ENCODE data around the gene BORCS5.

The BORCS5 gene

DNA sequence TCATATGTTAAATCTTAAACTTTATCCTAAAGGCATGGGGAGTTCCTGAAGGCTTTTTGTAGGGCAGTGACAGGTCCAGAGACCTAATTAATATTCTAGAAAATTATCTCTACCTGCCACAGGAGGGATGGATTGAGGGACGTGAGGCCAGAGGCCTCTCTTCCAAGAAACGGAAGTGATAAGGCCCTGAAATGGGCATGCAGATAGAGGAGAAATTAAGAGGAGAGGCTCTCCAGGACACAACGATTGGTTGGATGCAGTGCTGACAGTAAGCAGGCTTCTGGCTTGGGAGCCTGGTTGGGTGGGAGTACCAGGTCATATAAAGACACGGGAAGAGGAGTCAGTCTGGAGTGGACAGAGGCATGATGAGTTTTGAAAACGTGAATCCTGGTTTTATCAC, 3.1 kb upstream of the BORCS5 start:
- DNase-seq: no peak

DNA sequence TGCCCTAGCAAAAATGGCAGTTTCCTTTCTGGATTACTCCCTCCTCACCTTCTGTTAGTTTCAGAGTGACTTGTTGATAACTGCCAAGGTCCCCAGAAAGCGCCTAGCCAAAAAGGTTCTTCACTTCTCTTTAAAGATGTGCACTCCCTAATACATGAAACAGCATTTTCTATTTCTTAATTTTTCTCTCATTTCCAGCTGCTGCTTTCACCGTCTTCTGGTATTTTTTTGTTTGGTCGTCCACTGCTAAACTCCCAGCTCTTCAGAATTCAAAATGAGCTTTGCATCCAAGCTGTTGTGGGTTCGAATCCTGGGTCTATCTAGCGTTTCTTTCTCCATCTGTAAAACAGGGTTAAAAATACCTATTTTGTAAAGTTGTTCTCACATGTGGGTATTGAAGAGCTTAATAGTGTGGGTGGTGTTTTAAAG, 397 bp upstream of the BORCS5 start:
- no peak for DNase-seq

DNA sequence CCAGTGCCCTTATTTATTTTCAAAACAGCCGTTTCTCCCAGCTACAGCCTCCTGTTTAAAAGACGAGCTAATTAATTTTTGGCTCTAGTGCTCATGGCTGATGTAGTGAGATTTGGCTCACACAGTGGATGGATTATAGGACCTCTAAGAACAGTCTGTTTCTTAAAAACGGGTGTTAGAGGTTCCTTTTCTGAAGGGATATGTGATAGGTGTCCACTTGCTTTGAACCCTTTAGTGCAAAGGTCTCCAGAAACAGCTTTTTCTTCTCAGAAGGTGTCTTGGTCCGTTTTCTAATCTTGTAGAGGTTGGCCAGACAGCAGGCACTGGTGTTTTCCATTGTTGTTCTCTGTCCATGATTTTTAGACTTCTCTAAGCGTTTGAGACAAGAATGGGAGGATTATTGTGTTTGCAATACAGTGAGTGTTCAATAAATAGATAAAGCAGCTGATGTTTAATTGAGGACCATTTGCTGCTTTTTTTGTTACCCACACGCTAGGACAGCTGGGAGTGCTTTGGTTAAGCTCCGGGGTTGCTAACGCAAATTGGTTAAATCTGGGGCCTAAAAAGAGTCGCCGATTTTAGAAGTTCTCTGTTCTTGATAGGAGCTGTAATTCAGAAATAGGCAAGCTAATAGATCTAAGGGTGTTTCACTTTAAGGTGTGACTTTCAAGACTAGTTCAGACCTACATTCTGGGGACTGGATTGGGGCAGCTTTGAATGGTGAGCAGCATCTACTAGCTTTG, 1.0 kb downstream of the BORCS5 start:
- DNase-seq: no peak

DNA sequence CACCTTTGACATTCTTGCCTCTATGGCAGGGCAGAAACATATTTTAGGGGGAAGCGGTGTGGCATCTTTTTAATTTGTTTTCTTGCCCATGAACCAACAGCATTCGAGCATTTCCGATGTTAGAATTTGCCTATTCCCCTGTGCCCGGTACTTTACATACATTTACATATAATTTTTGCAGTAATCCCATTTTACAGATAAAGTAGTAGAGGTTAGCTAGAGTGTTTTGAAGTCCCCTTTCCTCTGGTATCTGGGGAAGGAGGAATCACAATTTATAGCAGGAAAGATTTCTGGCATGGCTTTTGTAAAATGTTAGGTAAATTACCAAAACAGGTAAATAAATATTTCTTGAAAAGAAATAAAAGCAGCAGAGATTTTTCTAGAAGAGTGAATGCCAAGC, 1.6 kb downstream of the BORCS5 start:
- no peak for DNase-seq

DNA sequence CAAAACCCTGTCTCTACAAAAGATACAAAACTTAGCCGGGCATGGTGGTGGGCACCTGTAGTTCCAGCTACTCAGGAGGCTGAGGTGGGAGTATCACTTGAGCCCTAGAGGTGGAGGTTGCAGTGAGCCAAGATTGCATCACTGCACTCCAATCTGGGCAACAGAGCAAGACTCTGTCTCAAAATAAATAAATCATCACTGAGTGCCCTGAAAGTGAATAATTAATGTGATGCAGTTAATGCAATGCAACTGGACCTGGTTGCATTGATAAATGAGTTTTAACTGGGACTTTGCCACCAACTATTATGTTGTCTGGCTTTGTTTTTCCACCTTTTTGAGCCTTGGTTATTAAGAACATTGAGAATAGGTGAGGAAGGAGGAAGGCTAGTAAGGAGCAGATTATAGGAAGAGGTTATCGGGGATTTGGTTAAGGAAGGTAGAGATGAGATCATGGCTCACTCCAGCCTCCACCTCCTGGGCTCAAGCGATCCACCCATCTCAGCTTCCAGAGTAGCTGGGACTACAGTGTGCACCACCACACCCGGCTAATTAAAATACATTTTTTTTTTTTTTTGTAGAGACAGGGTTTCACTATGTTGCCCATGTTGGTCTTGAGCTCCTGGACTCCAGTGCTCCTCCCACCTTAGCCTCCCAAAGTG, 8.0 kb downstream of the BORCS5 start:
- DNase-seq: no peak

DNA sequence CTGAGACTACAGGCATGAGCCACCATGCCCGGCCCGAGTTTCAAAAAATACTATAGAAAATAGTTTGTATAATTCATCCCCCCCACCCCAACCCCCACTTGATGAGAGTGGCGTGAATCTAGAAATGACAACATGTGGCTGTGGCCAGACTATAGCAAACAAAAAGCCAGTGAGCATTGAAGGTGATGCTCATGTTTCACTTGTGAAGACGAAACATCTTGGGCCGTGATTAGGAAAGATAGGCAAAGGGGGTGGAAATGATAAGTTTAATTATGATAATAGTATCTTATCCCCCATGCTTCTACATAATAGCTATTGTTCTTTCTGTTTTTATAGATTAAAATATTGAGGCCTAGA, 8.5 kb downstream of the BORCS5 start:
- DNase-seq: no peak

DNA sequence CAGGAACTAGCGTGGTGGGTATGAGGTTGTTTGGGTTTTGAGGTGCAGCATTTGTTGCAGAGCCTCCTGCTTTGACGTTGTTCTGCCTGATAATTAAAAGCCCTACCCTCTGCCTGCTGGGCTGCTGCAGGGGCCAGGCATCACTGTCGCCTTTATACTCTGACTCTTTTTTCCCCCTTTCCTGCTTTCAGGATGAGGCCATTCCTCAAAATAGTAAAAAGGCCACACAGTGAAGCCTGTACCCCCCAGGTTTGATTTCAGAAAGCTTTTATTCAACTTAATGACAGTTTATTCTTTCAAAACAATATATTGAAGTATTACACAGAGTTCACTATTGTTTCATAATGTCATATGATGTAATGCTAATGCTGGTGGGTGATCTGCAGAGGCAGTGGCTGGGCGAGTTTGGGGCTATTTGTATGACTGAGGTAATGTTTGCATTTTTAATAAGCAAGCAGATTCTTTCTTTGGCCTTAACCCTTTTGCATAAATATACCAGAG, 9.1 kb downstream of the BORCS5 start:
- DNase-seq: no peak

DNA sequence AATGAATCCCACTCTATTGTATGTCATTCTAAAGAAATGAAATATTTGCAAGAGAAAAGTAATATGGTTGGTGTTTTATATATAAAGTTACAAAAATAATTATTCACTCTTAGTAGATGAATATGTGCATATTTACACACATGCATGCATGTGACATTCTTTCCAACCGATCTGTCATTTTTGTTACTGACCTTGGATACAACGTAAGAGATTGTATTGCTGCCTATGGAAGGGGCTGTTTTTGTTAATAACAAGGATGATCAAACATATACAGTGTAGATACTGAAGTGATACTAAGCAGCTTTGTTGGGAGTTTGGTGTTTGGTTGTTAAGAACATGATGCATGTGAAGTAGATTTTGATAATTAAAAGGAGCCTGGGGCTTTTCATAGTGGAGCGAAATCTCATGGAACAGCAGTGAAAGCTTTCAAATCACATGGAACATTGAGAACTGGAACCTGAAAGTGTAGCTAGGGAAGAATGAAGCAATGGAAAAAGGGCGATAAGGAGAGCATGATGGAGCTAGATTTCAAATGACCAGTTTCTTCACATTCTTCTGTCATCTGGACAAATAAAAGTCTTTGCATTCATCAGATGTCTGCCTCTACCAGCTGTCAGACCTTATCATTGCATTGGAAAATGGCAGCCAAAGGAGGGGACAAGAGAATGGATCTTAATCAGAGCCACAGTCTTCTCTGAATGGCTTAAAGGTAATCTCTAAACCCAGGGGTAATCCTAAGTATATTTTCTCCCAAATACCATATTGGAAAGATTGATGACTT, 10.0 kb downstream of the BORCS5 start:
- DNase-seq: no peak

DNA sequence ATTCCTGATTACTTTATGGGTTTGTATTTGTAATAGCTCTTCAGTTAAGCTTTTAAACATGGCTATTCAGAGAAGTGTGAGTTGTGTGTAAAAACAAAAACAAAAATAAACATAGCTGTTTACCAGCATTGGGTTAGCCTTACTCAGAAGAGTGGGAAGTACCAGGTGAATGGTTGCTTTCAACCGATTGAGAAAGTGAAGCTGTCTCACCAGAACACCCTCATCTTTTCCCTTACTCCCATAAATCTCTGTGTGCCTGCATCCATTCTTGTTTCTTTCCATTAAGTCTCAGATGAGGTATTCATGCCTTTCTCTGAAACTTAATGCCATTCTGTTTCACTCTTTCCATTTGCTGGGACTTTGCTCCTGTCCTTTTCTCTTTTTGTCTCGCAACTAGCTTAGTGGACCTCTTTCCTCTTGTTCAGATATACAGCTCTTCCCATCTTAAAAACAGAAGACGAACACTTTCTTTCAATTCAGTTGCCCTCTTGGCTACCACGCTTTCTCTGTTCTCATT, 10.7 kb downstream of the BORCS5 start:
- DNase-seq: no peak

DNA sequence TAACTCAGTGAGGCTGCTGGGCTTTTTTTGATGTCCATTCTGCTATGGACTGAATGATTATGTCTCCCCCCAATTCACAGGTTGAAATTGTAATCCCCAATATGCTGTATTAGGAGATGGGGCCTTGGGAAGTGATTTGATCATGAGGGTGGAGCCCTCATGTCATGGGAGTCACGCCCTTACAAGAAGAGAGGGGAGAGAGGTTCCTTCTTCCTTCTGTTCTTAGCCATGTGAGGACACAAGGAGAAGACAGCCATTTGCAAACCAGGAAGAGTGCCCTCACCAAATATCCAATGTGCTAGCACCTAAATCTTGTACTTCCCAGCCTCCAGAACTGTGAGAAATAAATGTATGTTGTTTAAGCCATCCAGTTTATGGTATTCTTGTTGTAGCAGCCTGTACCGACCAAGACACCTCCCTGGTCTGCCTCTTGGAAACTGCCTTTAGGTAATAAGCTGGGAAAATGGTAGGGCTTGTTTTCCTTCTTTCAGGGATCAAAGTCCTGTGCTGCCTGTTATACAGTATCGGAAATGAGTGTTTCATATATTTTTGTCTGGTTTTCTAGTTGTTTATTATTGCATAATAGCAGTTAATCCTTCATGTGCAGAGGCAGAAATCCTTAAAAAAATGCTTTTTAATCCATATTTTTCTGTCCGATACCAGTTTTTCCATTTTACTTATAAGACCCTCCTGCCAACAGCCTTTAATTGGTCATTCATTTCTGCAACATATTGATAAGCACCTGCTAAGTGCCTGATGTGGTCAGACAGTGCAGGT, 16.3 kb downstream of the BORCS5 start:
- no peak for DNase-seq

DNA sequence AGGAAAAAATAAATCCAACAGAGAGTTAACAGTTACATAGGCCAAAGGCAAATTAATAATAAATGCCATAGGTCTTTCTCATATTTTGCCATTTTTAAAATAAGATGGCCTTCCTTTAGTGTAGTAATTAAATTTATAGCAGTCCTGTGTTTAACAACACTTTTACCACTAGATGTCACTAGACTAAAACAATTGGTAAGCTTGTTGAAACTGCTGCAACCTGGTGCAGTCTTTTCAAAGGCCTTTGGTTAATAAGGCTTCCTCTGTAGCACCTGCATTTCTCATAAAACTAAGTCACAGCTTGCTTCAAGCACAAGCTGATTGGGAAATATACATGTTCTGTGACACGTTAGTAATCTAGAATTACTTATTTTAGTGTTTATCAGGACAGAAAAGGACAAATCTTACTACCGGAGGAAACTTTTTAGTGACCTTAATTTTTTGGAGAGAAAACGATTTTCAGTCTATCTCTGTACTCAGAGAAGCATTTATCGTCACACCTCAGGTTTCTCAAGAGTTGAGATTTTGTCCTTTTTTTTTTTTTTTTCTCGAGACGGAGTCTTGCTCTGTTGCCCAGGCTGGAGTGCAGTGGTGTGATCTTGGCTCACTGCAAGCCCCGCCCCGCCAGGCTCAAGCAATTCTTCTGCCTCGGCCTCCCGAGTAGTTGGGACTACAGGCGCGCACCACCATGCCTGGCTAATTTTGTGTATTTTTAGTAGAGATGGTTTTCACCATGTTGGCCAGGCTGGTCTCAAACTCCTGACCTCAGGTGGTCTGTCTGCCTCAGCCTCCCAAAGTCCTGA, 20.0 kb downstream of the BORCS5 start:
- no peak for DNase-seq

DNA sequence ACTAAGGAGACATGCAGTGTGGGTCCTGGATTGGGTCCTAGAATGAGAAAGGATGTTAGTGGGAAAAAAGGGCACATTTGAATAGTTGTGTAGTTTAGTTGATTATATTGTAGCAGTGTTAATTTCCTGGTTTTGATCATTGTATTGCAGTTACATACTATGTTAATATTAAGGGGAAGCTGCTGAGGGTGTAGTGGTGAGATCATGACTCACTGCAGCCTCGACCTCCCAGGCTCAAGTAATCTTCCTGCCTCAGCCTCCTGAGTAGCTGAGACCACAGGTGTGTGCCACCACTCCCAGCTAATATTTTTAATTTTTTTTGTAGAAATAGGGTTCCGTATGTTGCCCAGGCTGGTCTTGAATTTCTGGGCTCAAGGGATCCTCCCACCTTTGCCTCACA, 21.7 kb downstream of the BORCS5 start:
- no peak for DNase-seq

DNA sequence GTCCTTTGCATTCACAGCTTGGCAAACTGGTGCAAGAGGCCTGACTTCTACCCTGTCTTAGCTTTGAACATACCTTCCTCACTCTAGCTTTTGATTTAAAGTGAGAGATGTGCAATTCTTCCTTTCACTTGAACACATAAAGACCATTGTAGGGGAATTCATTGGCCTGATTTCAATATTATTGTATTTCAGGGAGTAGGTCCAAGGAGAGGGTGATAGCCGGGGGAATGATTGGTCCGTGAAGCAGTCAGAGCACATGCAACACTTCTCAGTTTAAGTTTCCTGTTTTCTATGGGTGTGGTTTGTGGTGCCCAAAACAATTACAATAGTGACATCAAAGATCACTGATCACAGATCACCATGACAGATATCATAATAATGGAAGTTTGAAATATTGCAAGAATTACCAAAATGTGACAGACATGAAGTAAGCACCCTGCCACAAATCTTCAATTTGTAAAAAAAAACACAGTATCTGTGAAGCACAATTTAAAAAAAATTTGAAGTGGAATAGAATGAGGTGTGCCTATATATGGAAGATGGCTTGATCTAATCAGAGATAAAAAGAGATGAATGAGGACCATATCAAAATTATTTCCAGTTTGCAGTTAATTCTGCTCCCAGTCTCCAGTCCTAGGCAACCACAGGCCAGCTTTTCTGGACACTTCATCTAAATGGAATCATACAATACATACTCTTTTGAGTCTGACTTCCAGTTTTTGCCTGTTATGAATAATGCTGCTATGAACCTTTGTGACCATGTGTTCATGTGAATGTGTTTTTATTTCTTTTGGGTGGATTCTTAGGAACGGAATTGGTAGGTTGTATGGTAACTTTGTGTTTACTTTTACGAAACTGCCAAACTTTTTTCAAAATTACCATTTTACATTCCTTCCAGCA, 23.2 kb downstream of the BORCS5 start:
- no peak for DNase-seq

DNA sequence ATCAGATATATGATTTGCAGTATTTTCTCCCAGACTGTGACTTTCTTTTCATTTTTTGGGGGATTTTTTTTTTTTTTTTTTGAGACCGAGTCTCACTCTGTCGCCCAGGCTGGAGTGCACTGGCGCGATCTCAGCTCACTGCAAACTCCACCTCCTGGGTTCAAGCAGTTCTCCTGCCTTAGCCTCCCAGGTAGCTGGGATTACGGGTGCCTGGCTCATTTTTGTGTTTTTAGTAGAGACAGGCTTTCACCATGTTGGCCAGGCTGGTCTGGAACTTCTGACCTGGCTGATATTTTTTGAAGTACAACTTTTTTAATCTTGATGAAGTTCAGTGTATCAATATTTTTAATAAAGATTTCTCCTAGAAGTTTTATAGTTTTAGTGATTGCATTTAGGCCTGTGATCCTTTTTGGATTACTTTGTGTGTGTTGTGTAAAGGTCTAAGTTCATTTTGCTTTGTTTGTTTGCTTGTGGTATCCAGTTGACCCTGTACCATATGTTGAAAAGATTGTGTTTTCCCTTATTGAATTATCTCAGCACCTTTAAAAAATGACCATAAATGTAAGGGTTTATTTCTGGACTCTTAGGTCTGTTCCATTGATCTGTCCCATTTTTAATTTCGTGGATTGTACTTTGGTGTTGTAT, 24.2 kb downstream of the BORCS5 start:
- DNase-seq: no peak

DNA sequence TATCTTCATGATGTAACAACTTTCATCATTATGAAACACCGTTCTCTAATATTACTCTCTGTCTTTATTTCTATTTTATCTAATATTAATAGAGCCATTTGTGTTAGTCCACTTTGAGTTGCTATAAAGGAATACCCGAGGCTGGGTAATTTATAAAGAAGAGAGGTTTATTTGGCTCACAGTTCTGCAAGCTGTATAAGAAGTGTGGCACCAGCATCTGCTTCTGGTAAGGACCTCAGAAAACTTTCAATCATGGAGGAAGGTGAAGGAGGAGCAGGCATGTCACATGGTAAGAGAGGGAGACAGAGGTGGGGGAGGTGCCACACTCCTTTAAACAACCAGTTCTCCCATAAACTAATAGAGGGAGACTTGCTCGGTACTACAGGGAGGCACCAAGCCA, 25.1 kb downstream of the BORCS5 start:
- DNase-seq: no peak

DNA sequence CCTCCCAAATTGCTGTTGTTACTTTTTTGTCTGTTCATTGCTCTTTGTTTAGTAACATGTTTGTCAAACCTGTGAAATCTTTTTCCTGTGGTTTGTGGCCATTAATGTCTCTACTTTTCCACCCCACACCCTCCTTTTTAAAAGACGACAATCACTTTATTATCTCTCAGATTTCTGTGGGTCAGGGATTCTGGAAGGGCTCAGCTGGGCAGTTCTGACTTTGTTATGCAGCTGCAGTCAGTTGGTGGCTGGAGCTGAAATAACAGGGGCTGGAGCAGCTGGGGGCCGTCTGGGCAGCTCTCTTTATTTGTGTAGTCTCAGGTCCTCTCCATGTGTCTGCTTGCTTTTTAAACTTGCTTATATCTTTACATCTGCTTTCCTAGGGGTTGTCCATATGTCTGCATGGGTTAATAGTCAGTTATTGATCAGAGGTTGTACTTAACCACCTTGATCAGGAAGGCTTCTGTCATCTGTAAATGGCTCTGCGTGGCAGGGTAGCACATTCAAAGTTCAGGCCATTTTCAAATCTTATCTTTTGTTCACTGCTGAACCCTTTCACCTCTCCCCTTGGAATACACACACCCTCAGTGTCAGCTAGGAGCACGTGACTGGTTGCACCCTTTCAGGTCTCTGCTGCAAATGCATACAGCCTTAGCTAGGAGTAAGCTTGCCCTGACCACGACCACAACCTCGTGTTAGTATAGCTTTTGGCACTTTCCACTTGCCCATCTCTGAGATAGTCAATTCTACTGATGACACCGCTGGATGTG, 27.9 kb downstream of the BORCS5 start:
- peak; percentile 24 for DNase-seq

DNA sequence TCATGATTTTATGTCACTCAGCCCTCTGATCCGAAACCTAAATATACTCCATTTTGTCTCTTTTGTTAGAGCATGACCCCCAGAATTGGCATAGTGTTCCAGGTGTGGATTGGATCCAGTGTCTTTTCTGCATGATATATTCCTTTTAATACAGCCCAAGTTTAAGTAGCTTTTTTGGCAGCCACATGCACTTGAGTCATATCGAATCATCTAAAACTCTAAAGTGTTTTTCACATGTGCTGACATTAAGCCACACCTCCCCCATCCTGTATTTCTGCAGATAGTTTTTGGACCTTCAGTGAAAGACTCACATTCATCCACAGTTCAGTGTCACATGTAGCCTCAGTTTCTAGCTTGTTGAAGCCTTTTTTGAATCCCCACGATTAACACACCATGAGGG, 30.6 kb downstream of the BORCS5 start:
- no peak for DNase-seq

DNA sequence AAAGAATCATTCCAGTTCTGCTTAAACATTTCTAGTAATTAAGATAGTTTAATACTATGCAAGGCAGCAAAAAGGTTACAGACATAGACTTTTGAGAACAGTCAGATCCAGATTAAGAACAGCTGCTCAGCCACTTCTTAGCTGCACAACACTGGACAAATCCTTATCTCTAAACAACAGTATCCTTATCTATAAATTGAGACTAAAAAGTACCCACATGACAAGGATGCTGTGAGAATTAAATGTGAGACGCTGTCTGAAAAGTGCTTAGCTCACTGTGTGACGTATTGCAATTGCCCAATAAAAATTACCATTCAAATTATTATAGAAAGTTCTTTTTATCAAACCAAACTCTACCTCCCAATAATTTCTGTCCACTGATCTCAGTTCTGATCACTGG, 35.5 kb downstream of the BORCS5 start:
- no peak for DNase-seq

DNA sequence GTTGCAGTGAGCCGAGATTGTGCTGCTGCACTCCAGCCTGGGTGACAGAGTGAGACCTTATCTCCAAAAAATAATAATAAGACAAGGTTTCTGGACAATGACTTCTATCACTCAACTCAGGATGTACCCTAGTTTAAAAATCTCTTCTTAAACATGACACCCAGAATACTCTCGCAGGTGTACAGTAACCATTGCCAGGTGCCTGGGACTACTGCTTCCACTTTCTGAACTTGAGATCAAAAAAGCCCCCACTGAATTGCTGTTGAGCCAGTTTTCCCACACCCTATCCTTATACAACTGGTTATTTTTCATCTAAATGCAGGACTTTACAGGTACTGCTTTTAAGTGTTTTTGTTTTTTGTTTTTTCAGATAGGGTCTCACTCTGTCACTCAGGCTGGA, 36.3 kb downstream of the BORCS5 start:
- DNase-seq: no peak

DNA sequence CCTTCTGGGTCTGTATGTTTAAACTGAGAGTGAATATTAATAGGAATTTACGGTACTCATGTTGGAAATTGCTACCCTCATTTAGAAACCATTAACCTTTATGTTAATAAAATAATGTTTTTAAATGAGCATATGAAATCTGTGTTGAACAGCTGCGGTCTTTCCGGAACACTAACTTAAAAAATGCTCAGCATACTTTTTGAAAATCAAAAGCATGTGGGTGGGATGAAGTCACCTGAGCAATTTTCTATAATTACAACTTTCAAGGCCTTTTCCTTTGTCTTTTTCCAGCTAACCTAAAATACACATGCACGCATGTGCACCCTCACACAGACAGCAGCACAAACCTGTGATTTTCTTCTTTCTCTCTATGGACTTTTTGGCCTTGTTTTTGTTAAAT, 39.8 kb downstream of the BORCS5 start:
- DNase-seq: no peak
